Activated CD8-positive, alpha-beta memory T cell treated with anti-CD3 and anti-CD28 coated beads for 24 hours (primary cell): ENCODE measurements around the gene HOXC11.

Source experiments
- DNase-seq: peaks from one replicate; pipeline ENCODE4 v3.0.0-alpha.2; 2020

Gene HOXC11

DNA sequence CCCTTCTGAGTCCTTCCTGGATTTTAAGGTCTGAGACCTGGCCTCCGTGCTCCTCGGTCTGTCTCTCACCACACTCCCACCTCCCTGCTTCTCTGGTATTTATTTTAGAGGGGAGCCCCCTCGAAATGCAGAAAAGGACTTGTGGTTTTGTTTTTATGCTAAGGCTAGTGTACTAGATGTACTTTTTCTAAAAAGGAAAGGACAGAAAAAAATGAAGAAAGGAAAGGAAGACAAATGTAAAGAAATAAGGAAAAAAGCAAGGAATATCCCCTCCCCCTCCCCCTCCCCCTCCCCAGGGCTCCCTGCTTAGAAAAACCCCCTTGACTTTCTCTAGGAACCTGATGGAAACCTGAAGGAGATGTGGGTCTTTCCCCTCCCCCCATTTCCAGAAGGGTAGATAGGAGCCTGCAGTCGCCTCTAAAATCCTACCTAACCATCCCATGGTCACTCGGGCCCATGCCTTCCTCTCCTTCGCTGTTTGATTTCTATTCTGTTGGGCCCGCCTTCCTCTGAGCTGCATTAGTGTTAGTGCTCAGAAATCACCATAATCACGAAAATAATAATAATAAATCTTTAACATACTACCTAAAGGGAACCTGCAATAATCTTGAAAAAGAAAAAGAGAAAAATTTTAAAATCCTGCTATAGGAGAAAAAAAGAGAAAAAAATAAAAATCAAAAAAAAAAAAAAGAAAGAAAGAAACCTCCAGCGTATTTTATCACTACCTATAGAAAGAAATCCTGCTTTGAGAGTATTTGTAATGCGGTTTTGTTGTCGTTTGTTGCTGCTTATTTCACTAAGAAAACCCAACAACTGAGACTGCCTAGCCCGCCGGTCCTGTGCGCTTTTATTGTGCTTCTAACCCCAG is 39.0 kb downstream of the HOXC11 start:
- DNase-seq: no peak

- no peak for DNase-seq
Measured at GRCh38 chr12:54012631-54013409, 39.9 kb downstream of the HOXC11 start.

DNA sequence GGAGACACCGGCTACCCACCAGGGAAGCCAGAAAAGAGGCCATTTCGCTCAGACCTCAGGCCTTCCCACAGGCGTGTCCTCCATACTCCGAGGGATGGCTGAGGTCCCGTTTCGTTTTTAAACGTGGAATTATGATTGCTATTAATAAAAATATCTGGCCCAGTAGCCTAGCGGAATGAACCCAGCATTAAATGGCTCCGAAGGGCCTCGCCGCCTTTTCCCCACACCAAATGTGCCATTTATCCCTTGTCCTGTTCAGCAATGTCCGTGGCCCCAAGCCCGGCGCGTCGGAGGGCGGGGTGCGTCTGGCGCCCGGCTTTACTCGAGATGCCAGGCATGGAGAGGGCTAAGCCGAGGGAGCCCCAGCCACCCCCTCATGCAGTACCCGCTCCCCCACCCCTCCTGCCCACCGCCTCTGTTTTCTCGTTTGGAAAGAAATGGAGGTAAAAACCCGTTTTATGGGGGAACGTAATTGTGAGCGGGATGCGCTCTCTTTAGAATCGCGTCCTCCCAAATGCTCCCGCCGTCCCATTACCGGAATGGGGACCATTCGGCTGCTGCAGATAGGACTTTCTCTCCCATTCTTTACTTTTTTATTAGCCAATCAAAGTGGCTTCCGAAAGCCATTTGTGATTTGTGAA is 41.6 kb downstream of the HOXC11 start:
- DNase-seq: no peak

- no peak for DNase-seq
Measured at GRCh38 chr12:54015018-54015931, 42.3 kb downstream of the HOXC11 start.

- no peak for DNase-seq
Measured at GRCh38 chr12:54016051-54016450, 43.1 kb downstream of the HOXC11 start.

DNA sequence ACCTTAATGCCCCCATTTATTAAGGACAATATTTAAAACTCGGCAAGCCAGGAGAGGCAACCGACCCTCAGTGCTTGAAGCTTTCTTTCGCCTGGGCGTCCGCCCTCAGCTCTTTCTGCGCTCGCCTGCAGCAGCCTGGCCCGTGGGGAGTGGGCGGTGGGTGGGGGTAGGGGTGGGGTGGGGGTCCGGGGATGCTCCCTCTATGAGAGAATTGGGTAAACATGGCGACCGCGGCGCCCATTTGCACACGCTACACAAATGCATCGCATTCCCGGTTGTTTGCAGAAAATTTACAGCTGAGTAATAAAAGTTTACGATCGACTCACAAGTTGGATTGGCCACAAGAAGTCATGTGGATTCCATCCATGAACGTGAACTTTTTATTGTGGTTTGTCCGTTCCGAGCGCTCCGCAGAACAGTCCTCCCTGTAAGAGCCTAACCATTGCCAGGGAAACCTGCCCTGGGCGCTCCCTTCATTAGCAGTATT is 43.6 kb downstream of the HOXC11 start:
- DNase-seq: no peak

GRCh38 chr12:54017027-54017788 is 44.3 kb downstream of the HOXC11 start:
- no peak for DNase-seq

DNA sequence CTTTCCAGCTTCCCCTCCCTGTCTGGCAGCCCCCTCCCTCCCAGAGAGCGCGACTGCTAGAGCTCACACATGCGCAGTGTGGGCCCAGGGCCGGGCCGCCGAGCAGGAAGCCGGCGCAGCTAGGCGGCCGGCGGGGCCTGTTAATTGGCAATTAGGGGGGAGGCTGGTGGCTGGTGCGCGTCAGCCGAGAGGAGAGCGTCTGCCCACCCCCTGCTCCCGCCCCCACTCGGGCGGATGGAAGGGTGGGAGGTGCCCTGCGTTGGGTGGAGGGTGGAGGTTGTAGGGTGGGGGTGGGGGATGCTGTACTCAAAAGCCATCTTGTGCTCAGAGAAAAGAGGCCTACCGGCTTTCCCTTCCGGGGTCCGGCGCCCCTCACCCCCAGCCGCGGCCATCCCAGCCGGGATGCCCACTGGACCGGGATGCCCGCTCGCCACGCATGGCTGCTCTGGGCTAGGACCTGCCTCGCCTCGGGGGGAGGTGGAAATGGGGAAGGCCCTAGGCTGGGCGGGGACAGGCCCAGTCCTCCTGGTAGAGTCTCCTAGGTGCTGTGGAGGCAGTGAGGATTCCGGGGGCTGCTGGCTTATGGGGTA is 45.0 kb downstream of the HOXC11 start:
- peak; percentile 89 for DNase-seq

DNA sequence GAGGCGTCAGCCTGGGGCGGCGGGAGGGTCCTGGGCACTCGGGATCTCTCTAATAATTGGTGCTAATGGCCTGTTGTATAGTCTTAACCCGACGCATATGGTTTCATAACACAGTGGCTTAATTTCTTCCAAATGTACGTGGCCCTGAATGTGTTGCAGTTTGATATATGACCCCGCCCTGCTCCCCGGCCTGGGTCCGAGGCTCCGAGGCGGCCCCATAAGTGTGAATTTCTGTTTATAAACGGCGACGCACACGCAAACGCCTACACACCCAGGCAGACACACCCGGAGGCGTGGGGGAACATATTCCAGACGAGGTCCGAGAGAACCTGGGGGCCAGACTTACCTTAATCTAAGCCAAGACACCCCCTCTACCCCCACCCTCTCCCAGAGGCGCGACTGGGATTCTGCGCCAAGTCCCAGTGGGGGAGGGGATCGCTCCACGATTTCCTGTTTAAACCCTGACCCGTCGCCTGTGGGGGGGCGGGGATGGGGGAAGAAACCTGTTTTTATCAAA is 45.6 kb downstream of the HOXC11 start:
- DNase-seq: no peak

GRCh38 chr12:54019091-54019811 is 46.3 kb downstream of the HOXC11 start:
- DNase-seq: no peak

- no peak for DNase-seq
Measured at GRCh38 chr12:54019924-54020590, 47.1 kb downstream of the HOXC11 start.

DNA sequence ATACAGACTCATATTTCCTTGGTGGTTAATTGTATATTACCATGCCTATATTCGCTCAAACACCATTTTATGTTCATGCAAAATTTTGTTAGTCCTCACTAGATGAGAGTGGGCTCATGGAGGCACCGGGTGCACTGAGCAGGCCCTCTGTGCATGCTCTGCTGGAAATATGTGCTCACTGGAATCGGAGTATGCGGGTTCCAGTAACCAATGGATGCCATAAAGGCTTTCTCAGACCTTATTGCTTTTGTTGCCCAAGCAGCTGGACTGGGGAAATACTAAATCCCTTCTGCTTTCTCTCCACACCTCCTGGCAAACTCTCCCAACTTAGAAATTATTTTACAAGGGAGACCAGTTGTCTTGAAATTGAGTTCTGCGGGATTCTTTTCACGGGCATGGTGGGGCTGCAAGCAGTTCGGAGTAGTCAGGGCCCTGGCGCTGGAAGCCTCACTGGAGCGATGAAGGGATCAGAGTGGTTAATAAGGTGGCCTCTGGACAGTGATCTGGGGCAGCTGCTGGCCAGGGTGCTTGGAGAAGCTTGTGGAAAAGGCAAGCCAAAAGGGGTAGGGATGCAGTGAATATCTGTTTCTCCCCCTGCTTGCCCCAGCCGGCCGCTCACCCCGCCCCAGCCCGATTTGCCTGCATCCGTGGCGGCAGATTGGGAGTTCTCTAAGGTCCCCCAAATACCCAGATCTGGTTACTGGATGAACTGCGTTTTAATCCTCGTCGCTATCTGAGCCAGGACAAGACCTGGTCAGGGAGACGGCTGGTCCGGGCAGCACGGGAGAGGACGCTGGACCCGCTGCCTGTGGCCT is 47.9 kb downstream of the HOXC11 start:
- no peak for DNase-seq

DNA sequence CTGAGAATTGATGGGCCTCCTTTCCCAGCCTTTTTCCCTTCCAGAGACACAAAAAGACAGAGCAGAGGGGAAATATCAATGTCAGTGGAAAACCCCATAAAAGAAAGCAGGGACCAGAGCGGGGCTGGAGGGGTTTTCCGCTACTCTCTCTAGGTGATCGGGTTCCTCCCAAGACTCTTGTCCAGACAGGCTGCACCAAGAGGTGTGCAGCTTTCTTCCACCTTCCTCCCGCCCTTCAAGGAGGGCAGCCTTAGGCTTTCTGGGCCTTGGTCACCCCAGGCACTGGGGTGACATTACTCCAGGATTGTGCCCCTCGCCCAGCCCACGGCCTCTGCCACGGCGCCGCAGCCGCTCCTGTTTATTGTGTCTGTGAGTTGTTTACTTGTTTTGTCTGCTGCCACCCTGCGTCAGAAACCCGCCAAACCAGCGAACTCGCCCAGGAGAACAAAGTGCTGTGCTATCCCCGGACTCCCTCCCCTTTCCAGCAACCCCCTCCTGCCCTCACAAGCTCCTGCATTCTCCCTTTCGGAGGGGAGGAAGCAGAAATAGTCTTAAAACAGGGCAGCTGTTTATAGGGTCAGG is 48.6 kb downstream of the HOXC11 start:
- no peak for DNase-seq

GRCh38 chr12:54022960-54023884 is 50.3 kb downstream of the HOXC11 start:
- no peak for DNase-seq

DNA sequence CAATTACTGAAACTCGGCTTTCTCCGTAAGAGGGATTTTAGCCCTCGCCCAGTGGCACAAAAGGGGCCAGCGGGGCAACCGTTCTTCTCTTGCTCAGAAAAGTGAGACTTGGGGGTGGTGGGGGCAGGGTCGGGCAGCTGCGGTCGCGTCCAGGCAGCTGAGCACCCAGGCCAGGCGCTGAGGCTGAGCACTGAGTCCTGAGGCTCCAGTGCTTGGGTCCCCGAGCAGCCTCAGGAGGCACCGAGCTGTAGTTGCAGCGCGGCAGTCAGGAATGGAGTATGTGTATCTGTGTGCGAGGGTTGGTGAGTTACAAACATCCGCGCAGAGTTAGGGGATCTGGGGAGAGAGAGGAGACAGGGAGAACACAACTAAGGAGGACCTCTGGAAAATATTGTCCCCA is 51.2 kb downstream of the HOXC11 start:
- no peak for DNase-seq

GRCh38 chr12:54024581-54025305 is 51.8 kb downstream of the HOXC11 start:
- DNase-seq: no peak
